GM19043 (cell line): ENCODE data around the gene SBK3.
"Not testable (repeated sequence)": the region's sequence is repeated elsewhere in the genome, so short reads cannot be mapped to it uniquely, and the experiment has no call there.

Source experiments
- ATAC-seq: cut with Tn5 transposase; IDR thresholded peaks from one replicate; pipeline ENCODE4 v1.9.1; 2021; ENCODE audit warnings: low read depth; ENCODE audit not compliant: unreplicated experiment

The SBK3 gene

GRCh38 chr19:55543567-55543966 lies 1.8 kb downstream of the SBK3 start:
- no peak for ATAC-seq

- ATAC-seq: no peak
Observed at GRCh38 chr19:55542292-55542855, 3.0 kb downstream of the SBK3 start.

- ATAC-seq: no peak
Observed at GRCh38 chr19:55541091-55541490, 4.3 kb downstream of the SBK3 start.

GRCh38 chr19:55540619-55541018 lies 4.7 kb downstream of the SBK3 start:
- no peak for ATAC-seq

GRCh38 chr19:55539090-55539984 lies 6.0 kb downstream of the SBK3 start:
- no peak for ATAC-seq

GRCh38 chr19:55538132-55538531 lies 7.2 kb downstream of the SBK3 start:
- no peak for ATAC-seq

- no peak for ATAC-seq
Observed at GRCh38 chr19:55537741-55538111, 7.6 kb downstream of the SBK3 start.

- no peak for ATAC-seq
Observed at GRCh38 chr19:55536951-55537740, 8.2 kb downstream of the SBK3 start, which contains the start of gene SBK2. Gene SBK2 (minus strand): TSS chr19:55537133. CDS start chr19:55536294, 839 bp downstream.

- no peak for ATAC-seq
Observed at GRCh38 chr19:55536366-55536765, 9.0 kb downstream of the SBK3 start.

GRCh38 chr19:55535965-55536350 lies 9.4 kb downstream of the SBK3 start:
- no peak for ATAC-seq

GRCh38 chr19:55535173-55535964 lies 10.0 kb downstream of the SBK3 start:
- no peak for ATAC-seq

- not testable (repeated sequence) for ATAC-seq
Observed at GRCh38 chr19:55534280-55534679, 11.1 kb downstream of the SBK3 start.

GRCh38 chr19:55530996-55531395 lies 14.3 kb downstream of the SBK3 start:
- no peak for ATAC-seq

GRCh38 chr19:55529636-55530234 lies 15.6 kb downstream of the SBK3 start:
- no peak for ATAC-seq

- ATAC-seq: no peak
Observed at GRCh38 chr19:55528030-55528803, 17.1 kb downstream of the SBK3 start.

GRCh38 chr19:55527197-55528029 lies 17.9 kb downstream of the SBK3 start:
- ATAC-seq: no peak

- ATAC-seq: no peak
Observed at GRCh38 chr19:55526216-55527196, 18.8 kb downstream of the SBK3 start.
